Left ventricle myocardium superior (tissue), 1 donor: ENCODE measurements around the gene LRRC36. TPM values are rescaled to one million over a fixed set of nuclear protein-coding genes. Genes with fewer than 3 reads are reported as not detected.
"Not testable (repeated sequence)": the region's sequence is repeated elsewhere in the genome, so short reads cannot be mapped to it uniquely, and the experiment has no call there.

Experiments used
- ATAC-seq: fragments of 200-7000 bp; cut with Tn5 transposase; one replicate; pipeline ENCODE4 v1.9.1; 2020; ENCODE audit warnings: mild to moderate bottlenecking, moderate library complexity
- DNase-seq: peaks from one replicate; pipeline ENCODE4 v3.0.0-alpha.2; 2020
- intact Hi-C: fragments of 100-400 bp; cut with micrococcal nuclease; formaldehyde crosslinking; loops from one replicate; pipeline ENCODE4 v1.11.0; 2022
- total RNA-seq: library from RNA; stranded (reverse); fragmentation: NEBNext Ultra II Directional; extraction: Animal tissue kit (Norgen Biotek cat#: 25700); gene quantifications from one replicate; pipeline ENCODE4 v1.2.1, GENCODE V29; 2021
- donor health status: DM: no; HTN: yes; CAD: no; lungs with severe emphysema.

The LRRC36 gene
- total RNA-seq, 1 donor from 2014 or later: not detected

- DNase-seq (no peak), ATAC-seq (no peak)
- intact Hi-C loops: no loop called here
These were observed 87.6 kb downstream of the LRRC36 start for GRCh38 chr16:67413978-67414911.

- intact Hi-C loops, DNase-seq, ATAC-seq: not testable (repeated sequence)
These were observed 88.8 kb downstream of the LRRC36 start for GRCh38 chr16:67415421-67415820.

GRCh38 chr16:67415872-67416793, 89.5 kb downstream of the LRRC36 start, which contains the start of gene ZDHHC1:
TSS of gene ZDHHC1 (minus strand) at chr16:67416477. CDS start at chr16:67407775, 8,702 bp downstream.
- DNase-seq: peak; percentile 90
- intact Hi-C loops: no loop called here
- peak; percentile 98 for ATAC-seq

- no peak for ATAC-seq
- DNase-seq: no peak
- intact Hi-C loops: no loop called here
These were observed 90.9 kb downstream of the LRRC36 start for GRCh38 chr16:67417333-67418061.

- DNase-seq (no peak), ATAC-seq (no peak)
- intact Hi-C loops: no loop called here
These were observed 92.9 kb downstream of the LRRC36 start for GRCh38 chr16:67419502-67419901.

GRCh38 chr16:67419931-67420330, 93.3 kb downstream of the LRRC36 start:
- DNase-seq (no peak), ATAC-seq (no peak)
- intact Hi-C loops: no loop called here

- no peak for DNase-seq
- no peak for ATAC-seq
- intact Hi-C loops: no loop called here
These were observed 94.4 kb downstream of the LRRC36 start for GRCh38 chr16:67421030-67421429.

- intact Hi-C loops: no loop called here
- ATAC-seq (no peak), DNase-seq (no peak)
These were observed 96.4 kb downstream of the LRRC36 start for GRCh38 chr16:67423015-67423414.

- intact Hi-C loops: no loop called here
- no peak for ATAC-seq
These were observed 97.1 kb downstream of the LRRC36 start for GRCh38 chr16:67423611-67424260.

GRCh38 chr16:67424261-67424615, 97.6 kb downstream of the LRRC36 start:
- no peak for ATAC-seq
- DNase-seq: no peak
- intact Hi-C loops: no loop called here

More at GRCh38 chr16:67423611-67424260, 97.1 kb downstream of the LRRC36 start:
- DNase-seq: no peak

GRCh38 chr16:67425061-67425460, 98.4 kb downstream of the LRRC36 start:
- DNase-seq (no peak), ATAC-seq (no peak)
- intact Hi-C loops: loop anchor here (5.0 kb wide), 1 partner anchor 42 kb away; no protein-coding TSS in a partner anchor

GRCh38 chr16:67425580-67425979, 99.0 kb downstream of the LRRC36 start:
- no peak for ATAC-seq
- intact Hi-C loops: loop anchor here (5.0 kb wide), 1 partner anchor 42 kb away; no protein-coding TSS in a partner anchor
- DNase-seq: no peak

- ATAC-seq: no peak
- intact Hi-C loops: loop anchor here (5.0 kb wide), 1 partner anchor 41 kb away; no protein-coding TSS in a partner anchor
- DNase-seq: no peak
These were observed 99.4 kb downstream of the LRRC36 start for GRCh38 chr16:67426022-67426421.

GRCh38 chr16:67426950-67427349, 100.3 kb downstream of the LRRC36 start:
- intact Hi-C loops: loop anchor here (5.0 kb wide), 1 partner anchor 40 kb away; no protein-coding TSS in a partner anchor
- peak; percentile 55 for DNase-seq
- peak; percentile 5 for ATAC-seq

GRCh38 chr16:67428146-67428731, 101.6 kb downstream of the LRRC36 start:
- DNase-seq (peak; percentile 85), ATAC-seq (peak; percentile 79)

GRCh38 chr16:67429053-67429798, 102.6 kb downstream of the LRRC36 start:
- DNase-seq: no peak
- no peak for ATAC-seq
- intact Hi-C loops: loop anchor here (5.0 kb wide), 1 partner anchor 38 kb away; no protein-coding TSS in a partner anchor

More at GRCh38 chr16:67428146-67428731, 101.6 kb downstream of the LRRC36 start:
- intact Hi-C loops: loop anchor here (5.0 kb wide), 1 partner anchor 39 kb away; no protein-coding TSS in a partner anchor
